DMS 273 (cell line): ENCODE data around the gene PIGN.

Source experiments
- DNase-seq: peaks from one replicate; lab custom pipeline; 2025; ENCODE audit not compliant: unreplicated experiment; lab: John Stamatoyannopoulos, UW

The PIGN gene

GRCh38 chr18:62018034-62018758 lies 168.7 kb downstream of the PIGN start:
- DNase-seq = no peak

DNA sequence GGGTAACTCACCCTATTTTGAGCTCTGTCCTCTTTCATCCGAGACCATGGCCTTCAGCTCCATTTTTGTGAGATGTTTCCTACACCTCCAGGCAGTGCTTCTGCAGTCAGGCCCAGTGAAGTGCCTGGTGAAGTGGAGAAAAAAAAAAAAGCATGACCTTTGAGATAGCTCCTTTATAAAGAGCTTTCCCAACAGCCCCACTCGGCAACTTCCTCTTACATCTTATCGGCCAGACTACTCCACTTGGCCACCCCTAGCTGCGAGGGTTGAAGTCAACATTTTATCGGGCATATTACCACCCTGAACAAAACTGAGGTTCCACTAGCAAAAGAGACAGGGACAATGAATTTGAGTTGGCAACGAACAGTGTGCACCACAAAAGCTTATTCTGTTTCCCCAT lies 169.2 kb downstream of the PIGN start:
- no peak for DNase-seq

- DNase-seq = no peak
Measured at GRCh38 chr18:62011416-62011815, 175.4 kb downstream of the PIGN start.

- DNase-seq = no peak
Measured at GRCh38 chr18:62009521-62009920, 177.3 kb downstream of the PIGN start.

DNA sequence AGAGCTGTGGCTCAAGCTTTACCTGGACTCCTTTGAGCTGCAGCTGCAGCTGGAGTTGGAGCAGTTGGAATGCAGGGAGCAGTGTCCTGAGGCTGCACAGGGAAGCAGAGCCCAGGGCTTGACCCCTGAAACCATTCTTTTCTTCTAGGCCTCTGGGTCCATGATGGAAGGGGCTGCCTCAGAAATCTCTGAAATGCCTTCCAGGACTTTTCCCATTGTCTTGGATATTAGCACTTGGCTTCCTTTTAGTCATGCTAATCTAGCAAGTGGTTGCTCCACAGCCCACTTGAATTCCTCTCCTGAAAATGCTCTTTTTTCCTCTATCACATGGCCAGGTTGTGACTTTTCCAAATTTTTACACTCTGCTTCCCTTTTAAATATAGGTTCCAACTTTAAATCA lies 185.5 kb downstream of the PIGN start:
- DNase-seq = no peak

GRCh38 chr18:61998957-61999356 lies 187.9 kb downstream of the PIGN start:
- no peak for DNase-seq

DNA sequence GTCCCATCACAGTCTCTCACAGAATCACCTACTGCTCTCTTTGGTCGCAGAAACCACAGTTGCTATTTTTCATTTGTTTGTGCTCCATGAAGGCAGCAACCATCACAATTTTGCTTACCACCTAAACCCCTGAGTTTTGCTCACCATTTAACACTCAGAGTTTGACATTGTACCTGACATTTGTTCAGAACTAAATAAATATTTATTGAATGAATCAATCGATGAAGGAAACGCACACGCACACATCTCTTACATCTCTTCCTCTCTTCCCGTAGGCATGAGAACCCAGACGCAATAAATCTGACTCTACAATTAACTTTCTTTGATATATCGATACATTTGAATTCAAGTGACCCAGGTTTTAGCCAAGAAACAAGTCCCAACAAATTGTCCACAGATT lies 188.5 kb downstream of the PIGN start:
- DNase-seq = no peak

- no peak for DNase-seq
Measured at GRCh38 chr18:61995618-61996017, 191.2 kb downstream of the PIGN start.

DNA sequence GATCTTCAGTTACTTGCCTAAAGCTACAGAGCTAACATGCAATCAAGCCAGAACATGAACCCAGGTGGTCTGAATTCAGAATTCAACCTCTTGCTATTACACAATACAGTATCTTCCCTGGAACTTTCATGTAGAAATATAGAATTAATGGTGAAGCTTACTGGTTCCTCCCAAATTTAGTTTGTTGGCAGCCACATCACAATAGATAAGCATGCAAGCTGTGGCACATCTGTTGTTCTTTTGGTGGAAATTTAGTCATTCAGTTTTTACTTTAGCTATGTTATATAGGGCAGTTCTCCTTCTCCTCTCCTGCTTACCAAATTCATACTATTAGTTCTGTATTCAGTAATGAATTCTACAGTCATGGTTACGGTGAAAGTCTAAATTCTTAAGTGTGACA lies 193.0 kb downstream of the PIGN start:
- DNase-seq = peak; percentile 16

DNA sequence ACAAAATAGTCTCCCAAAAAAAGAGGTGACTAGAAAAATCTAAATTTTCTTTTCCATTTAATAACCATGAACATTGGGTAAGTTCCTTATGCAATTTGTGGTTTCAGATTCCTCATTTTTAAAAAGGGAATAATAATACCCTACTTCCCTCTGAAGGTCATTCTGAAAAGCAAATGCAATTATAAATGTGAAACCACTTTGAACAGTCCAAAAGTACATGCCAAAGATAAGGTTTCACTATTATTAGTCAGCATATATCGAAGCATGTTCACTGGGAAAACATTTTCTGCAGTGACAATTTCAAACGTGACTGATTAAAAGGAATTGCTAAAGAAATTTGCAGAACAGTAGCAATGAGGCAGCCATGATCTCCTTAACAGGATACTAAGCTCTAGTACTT lies 193.9 kb downstream of the PIGN start:
- DNase-seq = no peak

GRCh38 chr18:61992285-61992684 lies 194.6 kb downstream of the PIGN start:
- DNase-seq = no peak

- no peak for DNase-seq
Measured at GRCh38 chr18:61991836-61992235, 195.0 kb downstream of the PIGN start.

DNA sequence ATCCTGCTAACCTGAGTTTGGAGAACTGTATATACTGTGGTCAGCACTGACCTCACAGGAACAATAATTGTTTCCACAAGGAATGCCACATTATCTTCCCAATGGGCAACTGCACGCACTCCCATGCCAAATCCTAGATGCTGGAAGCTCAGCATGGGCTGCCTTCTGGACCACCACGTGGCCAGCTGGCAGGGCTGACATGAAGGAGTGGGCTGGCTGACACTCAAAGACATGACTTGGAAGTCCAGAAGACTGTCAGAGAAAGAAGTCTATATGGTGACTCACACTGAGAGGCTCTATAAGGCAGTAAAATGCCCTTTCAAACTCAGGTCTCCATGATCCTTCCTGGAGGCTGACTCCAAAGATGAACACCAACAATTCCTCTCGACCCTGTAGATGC lies 195.7 kb downstream of the PIGN start:
- no peak for DNase-seq
